Activated CD4-positive, alpha-beta T cell treated with anti-CD3 and anti-CD28 coated beads, Interleukin-2, Interleukin-4, amounts not matched to agents 100 ng/mL and 50 ng/mL, durations not matched to agents 16 hours and 8 hours (primary cell): ENCODE data around the gene TSKS.
A peak's percentile ranks its signal among the peaks of the same experiment; 100 is the strongest.

Experiments
- DNase-seq: peaks from one replicate; pipeline ENCODE4 v3.0.0-alpha.2; 2020; ENCODE audit warnings: low spot score

TSKS gene, protein sequence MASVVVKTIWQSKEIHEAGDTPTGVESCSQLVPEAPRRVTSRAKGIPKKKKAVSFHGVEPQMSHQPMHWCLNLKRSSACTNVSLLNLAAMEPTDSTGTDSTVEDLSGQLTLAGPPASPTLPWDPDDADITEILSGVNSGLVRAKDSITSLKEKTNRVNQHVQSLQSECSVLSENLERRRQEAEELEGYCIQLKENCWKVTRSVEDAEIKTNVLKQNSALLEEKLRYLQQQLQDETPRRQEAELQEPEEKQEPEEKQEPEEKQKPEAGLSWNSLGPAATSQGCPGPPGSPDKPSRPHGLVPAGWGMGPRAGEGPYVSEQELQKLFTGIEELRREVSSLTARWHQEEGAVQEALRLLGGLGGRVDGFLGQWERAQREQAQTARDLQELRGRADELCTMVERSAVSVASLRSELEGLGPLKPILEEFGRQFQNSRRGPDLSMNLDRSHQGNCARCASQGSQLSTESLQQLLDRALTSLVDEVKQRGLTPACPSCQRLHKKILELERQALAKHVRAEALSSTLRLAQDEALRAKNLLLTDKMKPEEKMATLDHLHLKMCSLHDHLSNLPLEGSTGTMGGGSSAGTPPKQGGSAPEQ

DNA sequence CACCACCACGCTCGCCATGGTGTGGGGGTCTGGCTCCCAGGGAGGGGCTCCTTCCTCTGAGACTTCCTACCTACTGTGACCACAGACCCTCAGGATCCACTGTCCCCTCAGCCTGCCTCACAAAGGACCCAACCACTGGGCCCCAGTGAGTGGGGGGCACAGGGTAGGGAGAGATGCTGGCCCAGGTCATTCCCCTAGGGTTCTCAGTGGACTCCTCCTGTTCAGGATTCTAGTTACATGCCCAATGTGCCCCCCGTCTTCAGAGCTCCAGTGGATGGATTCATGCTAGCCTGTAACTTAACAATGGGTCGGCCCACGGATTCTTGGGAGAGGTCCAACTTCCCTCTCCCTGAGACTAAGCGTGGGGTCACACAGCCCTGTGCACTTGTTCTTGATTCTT lies at the start of gene TSKS:
TSS of gene TSKS (minus strand) at position 77 of the 400 bp plus-strand sequence. CDS start at position 18, 59 bp downstream.
- DNase-seq: no peak

DNA sequence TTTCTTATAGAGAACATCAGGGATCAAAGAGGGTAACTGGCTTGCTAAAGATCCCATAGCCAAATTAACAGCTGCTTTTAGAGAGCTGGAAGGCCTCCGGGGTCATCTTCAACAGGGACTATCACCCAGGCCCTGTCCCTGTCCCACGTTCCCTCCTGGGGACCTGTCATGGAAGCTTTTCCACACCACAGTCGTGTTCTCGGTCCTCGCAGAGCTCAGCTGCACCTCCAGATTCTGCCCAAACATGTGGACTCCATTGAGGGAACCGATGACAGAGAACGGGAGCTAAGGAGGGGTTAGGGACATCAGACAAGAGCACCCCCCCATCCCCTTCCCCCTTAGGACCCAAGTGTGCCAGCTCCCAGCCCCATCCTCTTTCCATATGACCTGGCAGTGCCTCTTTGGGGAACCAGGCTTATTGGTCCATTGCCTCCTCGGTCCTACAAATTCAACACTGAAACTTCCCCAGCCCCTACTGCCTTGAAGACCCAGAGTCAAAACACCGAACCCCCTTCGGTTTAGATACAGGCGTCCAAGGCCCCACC lies 49.4 kb upstream of the TSKS start:
- no peak for DNase-seq

DNA sequence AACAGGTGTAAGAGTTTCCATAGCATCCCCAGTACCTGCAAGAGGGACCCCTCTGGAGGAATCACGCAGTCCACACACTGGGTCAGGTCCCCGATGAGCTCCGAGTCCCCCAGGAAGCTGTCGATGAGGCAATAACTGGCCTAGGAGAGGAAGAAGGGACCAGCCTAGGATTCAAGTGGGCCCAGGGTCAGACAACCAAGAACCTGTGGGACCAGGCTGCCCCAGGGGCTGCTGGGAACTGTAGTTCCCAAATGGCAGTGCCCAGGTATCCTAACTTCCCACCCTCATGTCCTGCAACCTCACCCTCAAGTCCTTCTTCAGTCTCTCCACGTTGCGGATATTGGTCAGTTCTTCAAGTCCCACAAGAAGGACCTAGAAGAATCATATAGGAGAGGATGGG lies 48.2 kb upstream of the TSKS start:
- no peak for DNase-seq

DNA sequence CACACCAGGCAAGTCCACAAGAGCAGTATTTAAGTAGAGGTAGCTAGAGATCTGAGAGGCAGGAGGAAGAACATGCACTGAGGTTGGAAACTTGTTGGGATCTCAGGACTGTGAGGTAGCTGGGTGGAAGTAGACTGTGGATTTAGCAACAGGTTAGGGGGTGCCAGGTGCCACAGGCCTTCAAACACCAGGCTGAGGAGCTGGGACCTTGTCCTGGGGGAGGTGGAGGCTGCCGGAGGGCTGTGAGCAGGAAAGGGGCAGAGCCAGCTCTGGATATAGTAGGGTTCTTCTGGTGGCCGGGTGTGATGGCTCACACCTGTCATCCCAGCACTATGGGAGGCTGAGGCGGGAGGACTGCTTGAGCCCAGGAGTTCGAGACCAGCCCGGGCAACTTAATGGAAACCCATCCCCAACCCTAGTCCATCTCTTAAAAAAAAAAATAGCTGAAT lies 46.9 kb upstream of the TSKS start:
- no peak for DNase-seq

DNA sequence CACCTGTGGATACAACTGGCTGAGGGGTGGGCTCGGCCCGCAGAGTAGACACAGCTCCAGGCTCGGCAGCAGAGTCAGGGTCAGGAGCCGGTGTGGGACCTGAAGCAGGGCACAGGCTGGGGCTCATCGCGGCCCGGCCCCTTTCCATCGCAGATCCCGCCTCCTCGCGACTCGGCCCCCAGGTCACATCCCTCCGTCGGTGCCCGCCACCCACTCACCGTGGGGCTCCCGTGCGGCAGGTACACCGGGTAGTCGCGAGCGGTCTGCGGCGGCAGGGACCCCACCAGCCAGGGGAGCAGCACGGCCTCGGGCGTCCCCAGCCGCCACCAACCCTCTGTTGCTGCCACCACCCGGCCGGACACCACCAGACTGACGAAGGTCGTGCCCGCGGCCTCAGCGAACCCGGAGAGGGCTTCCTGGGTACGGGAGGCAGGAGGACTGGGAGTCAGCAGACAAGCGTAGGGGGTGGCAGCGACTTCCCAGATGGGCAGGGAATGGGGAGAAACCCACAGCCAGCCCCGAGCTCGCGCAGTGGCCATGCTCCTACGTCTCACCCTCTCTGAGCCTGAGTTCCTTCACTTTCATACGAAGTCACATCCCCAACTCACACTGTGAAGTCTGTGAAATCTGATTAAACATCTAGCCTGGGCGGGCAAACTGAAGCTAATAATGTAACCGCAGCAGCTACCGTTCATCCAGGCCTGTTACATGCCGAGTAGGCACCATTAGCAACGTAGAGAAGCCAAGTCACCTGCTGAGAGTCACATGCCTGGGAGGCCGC lies 46.2 kb upstream of the TSKS start:
- peak; percentile 20 for DNase-seq

DNA sequence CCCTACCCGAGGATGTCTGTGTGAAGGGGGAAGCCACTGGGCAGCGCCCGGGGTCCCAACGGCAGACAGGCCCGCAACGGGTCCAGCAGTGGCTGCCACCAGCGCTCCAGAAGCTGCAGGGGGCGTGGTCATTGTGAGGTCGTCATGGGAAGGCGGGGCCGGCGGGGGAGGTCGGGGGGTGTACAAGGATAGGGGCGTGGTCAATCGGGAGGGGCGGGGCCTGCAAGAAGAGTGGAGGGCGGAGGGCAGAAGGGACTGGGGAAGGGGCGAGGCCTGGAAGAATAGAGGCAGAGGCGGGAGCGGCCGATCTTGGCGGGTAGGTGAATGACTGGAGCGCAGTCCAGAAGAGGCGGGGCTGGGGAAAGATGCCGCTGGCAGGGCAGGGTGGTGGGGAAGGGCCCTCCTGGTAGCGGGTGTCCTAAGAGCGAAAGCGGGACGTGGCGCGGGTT lies 45.6 kb upstream of the TSKS start:
- peak; percentile 75 for DNase-seq

DNA sequence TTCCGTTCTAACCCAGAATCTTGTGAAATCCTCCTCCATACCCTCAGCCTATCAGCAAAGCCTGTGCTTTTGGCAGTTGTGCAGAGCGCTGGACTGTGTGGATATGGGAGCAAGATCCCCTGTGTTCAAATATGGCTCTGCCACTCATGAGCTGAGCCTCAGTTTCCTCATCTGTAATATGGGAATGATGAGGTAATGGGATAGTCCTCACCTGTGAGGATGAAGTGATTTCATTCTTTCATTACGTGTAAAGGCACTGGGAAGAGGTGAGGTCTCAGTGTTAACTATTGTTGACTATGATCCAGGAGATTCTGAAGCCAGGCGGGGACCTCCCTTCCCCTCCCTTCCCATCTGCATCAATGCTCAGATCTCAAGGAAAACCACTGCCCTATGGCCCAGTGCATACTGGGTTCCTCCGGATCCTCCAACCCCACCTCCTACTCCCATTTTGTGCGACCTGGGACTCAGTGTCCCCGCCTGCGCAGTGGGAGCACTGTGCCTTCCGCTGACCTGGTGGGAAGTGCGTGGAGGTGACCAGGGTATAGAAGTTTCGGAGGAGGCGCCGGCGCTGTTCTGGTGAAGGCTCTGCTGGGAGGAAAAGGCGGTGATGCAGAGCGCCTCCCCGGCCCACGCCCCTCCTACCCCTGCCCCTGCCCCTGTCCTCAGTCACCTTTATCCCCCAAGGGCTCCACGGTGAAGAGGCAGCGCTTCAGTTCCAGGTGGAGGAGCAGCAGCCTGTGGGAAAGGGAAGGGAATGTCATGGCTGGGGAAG lies 45.0 kb upstream of the TSKS start:
- DNase-seq: no peak

DNA sequence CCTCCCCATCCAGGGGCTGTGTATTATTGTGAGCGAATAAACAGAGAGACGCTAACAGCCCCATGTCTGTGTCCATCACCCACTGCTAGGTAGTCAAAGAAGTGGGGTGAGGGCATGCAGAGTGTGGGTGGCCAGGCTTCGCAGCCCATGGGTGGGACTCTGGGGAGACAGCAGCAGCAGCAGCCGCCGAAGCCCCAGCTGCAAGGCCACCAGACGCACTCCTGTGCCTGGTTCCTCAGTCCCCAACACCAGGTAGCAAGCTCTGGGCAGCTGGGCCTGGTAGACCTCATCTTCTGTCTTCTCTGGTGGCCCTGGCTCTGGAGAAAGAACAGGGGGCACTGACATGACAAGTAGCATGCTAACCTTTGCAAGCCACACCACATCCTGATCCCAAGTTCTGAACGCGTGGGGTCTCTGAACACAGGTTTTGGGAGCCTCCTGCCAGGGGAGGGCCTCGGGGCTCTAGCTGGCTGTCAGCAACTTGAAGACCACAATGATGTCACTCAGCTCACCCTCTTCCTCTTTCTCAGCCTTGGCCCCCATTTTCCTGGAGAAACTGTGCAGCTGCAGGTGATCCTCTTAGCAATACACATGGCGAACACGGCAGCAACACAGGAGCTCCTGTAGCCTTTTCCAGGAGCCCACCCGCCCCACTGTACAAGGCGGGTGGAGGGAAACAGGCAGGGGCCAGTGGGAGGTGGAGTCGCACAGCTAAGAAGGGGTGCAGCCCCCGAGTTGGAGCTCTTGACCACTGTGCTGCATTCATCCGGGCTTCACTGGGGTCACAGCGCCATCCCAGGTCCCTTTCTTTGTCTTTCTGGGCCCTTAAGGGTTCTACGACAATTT lies 44.2 kb upstream of the TSKS start:
- DNase-seq: no peak

DNA sequence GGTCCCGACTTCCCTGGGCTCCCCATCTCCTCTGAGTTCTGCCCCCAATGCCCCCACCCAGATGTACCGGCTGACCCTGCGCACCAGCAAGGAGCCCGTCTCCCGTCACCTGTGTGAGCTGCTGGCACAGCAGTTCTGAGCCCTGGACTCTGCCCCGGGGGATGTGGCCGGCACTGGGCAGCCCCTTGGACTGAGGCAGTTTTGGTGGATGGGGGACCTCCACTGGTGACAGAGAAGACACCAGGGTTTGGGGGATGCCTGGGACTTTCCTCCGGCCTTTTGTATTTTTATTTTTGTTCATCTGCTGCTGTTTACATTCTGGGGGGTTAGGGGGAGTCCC lies 43.5 kb upstream of the TSKS start:
- DNase-seq: no peak

DNA sequence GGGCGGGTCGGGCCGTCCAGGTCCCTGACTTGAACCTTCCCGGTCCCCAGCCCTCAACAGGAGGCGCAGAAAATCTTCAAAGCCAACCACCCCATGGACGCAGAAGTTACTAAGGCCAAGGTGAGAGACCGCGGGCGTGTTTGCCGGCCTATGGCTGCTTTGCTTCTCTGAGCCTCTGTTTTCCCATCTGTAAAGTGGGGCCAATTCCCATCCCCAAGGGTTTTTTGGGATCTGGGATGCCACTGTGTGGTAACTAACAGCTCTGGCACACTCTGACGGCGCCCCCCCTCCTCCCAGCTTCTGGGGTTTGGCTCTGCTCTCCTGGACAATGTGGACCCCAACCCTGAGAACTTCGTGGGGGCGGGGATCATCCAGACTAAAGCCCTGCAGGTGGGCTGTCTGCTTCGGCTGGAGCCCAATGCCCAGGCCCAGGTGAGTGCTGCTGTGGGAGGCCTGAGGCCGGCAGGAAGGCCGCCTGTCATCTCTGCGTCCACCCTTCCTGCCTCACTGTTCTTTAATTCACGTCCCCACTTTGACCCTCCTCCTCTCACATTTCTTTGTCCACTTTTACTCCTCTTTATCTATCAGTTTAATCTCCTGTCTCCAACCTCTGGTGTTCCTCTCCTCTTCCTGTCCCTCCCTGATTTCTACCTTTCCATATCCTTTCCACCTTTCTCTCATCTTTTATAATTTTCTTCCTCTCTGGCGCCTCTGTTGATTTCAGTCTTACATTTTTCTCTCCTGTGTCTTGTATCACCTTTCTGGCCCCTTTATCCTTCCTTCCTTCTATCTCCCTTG lies 42.9 kb upstream of the TSKS start:
- no peak for DNase-seq

DNA sequence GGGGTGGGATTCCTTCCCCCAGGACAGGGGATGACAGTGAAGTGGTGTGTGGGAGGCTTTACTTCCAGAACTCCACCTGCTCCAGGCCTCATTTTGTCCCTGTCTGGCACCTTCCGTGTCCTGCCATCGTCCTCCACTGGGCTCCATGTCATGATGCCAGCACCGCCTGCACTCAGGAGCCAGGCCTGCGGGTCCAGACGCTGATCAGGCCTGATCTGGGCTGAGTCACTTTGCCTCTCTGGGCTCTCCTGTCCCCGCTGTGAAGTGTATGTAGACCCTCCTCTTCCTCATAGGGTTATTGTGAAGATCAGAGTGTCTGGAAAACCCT lies 40.4 kb upstream of the TSKS start:
- DNase-seq: no peak

DNA sequence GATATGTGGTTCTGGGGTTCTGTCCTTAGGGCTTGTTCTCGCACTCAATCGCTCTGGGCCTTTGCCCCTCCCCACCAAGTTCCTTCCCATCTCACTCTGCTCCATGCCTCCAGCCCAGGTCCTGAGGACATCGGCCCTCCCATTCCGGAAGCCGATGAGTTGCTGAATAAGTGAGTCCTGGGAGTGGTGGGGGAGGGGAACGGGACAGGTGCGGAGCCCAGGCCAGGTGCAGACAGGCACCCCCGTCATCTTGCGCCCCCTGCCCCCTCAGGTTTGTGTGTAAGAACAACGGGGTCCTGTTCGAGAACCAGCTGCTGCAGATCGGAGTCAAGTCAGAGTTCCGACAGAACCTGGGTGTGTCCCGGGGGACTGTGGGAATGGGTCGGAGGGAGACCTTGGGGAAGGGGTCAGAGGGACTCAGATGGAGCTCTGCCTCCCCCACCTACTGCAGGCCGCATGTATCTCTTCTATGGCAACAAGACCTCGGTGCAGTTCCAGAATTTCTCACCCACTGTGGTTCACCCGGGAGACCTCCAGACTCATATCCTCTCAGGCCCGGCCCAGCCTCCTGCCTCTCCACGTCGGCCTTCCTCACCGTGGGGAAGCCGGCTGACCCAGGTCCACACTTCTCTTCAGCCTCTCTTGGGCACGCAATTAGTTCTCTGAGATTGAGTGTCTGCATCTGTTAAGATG lies 39.9 kb upstream of the TSKS start:
- DNase-seq: no peak

DNA sequence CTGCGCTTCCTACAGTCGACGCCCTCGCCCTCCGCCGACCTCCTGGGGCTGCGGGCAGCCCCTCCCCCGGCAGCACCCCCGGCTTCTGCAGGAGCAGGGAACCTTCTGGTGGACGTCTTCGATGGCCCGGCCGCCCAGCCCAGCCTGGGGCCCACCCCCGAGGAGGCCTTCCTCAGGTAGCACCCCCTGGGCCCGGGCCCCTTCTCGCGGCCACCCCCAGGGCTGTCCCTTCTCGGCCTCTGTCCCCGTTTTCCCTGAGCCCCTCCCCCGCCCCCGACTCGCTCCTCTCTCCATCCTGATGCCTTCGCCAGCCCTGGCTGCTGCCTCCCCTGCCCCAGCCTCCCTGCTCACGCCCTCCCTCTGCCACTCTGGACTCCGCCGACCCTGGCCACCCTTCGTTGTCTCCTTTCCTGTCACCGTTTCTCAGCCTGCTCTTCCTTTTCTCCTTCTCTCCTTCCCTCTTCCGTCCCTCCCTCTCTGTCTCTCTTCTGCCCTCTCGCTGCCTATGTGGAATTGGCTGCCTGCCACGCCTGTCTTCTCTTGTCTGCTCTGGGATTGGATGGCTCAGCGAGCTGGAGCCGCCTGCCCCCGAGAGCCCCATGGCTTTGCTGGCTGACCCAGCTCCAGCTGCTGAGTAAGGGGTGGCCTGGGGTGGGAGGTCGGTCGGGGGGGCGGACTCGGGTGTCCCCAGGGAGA lies 39.0 kb upstream of the TSKS start:
- no peak for DNase-seq

DNA sequence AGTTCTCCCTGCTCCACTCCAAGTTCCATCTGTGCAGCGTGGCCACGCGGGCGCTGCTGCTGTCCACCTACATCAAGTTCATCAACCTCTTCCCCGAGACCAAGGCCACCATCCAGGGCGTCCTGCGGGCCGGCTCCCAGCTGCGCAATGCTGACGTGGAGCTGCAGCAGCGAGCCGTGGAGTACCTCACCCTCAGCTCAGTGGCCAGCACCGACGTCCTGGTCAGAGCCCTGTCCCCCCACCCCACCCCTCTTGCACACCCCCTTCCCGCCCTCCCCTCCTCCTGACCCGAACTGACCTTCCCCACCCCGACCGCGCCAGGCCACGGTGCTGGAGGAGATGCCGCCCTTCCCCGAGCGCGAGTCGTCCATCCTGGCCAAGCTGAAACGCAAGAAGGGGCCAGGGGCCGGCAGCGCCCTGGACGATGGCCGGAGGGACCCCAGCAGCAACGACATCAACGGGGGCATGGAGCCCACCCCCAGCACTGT lies 38.3 kb upstream of the TSKS start:
- no peak for DNase-seq

DNA sequence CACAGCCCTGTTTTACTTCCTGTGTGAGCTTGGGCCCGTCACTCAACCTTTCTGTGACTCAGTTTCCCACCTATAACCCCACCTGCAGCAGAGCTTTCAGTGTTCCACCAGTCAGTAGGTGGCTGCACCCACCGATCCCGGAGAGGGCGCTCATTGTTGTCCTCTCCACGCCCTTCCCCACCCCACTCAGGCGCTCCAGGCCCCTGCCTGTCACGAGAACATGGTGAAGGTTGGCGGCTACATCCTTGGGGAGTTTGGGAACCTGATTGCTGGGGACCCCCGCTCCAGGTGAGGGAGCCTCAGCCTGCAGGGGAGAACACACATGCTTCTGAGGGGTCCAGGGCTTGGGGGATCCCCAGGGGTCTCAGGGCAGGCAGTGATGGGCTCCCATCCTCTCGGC lies 37.7 kb upstream of the TSKS start:
- no peak for DNase-seq

DNA sequence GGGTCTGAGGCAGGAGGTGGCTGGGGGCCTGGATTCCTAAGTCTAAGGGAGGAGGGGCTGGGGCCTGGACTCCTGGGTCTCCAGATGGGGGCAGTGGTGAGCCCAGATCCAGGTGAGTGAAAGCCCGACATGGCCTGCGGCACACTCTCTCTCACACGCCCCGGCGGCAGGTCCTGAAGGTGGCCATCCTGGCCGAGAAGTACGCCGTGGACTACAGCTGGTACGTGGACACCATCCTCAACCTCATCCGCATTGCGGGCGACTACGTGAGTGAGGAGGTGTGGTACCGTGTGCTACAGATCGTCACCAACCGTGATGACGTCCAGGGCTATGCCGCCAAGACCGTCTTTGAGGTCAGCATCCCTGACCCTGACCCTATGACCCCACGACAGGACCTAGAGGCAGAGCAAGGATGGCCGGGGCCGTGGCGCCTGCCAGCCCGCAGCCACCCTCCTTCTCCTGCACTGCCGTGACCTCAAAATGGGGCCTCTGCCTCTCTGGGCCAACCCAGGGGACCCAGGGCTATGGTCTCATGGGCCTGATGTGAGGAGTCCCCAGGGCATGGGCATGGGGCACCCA lies 36.8 kb upstream of the TSKS start:
- no peak for DNase-seq

DNA sequence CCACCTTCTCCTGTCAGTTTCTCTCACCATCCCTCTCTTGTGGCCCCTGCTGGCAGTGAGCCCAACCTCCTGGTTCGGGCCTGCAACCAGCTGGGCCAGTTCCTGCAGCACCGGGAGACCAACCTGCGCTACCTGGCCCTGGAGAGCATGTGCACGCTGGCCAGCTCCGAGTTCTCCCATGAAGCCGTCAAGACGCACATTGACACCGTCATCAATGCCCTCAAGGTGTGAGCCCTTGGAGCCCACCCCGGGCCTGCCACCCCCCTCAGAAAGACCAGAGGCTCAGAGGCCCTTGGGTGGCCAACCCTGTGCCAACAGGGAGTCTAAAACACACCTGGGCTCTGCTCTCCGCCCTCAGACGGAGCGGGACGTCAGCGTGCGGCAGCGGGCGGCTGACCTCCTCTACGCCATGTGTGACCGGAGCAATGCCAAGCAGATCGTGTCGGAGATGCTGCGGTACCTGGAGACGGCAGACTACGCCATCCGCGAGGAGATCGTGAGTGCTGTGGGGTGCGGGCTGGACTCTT lies 36.2 kb upstream of the TSKS start:
- no peak for DNase-seq

DNA sequence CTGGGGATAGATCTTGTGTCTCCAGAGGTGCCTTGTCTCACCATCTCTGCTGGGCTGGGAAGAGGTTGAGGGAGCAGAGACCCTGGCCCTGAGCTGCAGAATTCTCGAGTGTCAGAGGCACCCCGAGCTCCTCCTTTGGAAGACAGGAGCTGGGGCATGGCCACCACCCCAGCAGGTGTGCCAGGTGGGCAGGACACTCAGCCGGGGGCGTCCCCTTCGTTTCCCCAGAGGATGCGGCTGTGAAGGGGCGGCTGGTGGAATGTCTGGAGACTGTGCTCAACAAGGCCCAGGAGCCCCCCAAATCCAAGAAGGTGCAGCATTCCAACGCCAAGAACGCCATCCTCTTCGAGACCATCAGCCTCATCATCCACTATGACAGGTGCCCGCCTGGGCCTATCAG lies 35.5 kb upstream of the TSKS start:
- no peak for DNase-seq
